Smooth muscle cell (in vitro differentiated cells): ENCODE results near the gene DCTN2. TPM values are rescaled to one million over a fixed set of nuclear protein-coding genes. Genes with fewer than 3 reads are reported as not detected.

Source experiments
- DNase-seq: peaks from one replicate; lab custom pipeline; 2025; ENCODE audit not compliant: unreplicated experiment; lab: John Stamatoyannopoulos, UW
- H2AFZ ChIP-seq: fragments of 200-600 bp; sonication (generic); 2 replicates; pipeline ENCODE4 v1.6.0; 2016; ENCODE audit warnings: antibody characterized with exemption, low read depth, mild to moderate bottlenecking
- H3F3A ChIP-seq: fragments of 200-600 bp; sonication (generic); 2 replicates; pipeline ENCODE4 v1.6.0; 2017; ENCODE audit warnings: antibody characterized with exemption, low read depth
- H3K27ac ChIP-seq: fragments of 200-600 bp; sonication (generic); 2 replicates; pipeline ENCODE4 v1.5.1; 2016; ENCODE audit warnings: low read depth, mild to moderate bottlenecking
- H3K27me3 ChIP-seq: fragments of 200-600 bp; sonication (generic); 2 replicates; pipeline ENCODE4 v1.6.1; 2016; ENCODE audit warnings: low read depth, mild to moderate bottlenecking
- H3K36me3 ChIP-seq: fragments of 200-600 bp; sonication (generic); 2 replicates; pipeline ENCODE4 v1.5.1; 2016; ENCODE audit warnings: low read depth
- H3K4me1 ChIP-seq: fragments of 200-600 bp; sonication (generic); 2 replicates; pipeline ENCODE4 v1.5.1; 2016; ENCODE audit warnings: low read depth
- H3K4me2 ChIP-seq: fragments of 200-600 bp; sonication (generic); 2 replicates; pipeline ENCODE4 v1.6.0; 2016; ENCODE audit warnings: mild to moderate bottlenecking
- H3K4me3 ChIP-seq: fragments of 200-600 bp; sonication (generic); 2 replicates; pipeline ENCODE4 v1.5.1; 2016; ENCODE audit warnings: mild to moderate bottlenecking
- H3K79me2 ChIP-seq: fragments of 200-600 bp; sonication (generic); 2 replicates; pipeline ENCODE4 v1.6.0; 2016; ENCODE audit warnings: low read depth, mild to moderate bottlenecking
- H3K9ac ChIP-seq: fragments of 200-600 bp; sonication (generic); 2 replicates; pipeline ENCODE4 v1.6.0; 2016; ENCODE audit warnings: low read depth
- H3K9me3 ChIP-seq: fragments of 200-600 bp; sonication (generic); replicated peaks from 2 replicates; pipeline ENCODE4 v1.5.1; 2016; ENCODE audit warnings: low read depth
- H4K20me1 ChIP-seq: fragments of 200-600 bp; sonication (generic); 2 replicates; pipeline ENCODE4 v1.6.0; 2016; ENCODE audit warnings: low read depth
- WGBS: methylation state at CpG from one replicate; pipeline ENCODE4 v1.1.7; 2016; ENCODE audit warnings: low lambda C conversion rate; 5-methylcytosine and 5-hydroxymethylcytosine counted together
- polyA plus RNA-seq: library from polyadenylated mRNA; unstranded; fragments of >200 nt; fragmentation: Nextera tagmentation; extraction: Ambion mirVana; gene quantifications from 2 replicates; pipeline ENCODE4 v1.2.1, GENCODE V29; 2016
- total RNA-seq: library from RNA; depleted of rRNA; stranded (reverse); fragments of >200 nt; gene quantifications from 2 replicates; pipeline ENCODE4 v1.2.3, GENCODE V29; 2014
- TF ChIP-seq, protein P1 (sequence below): fragments of 200-600 bp; sonication (generic); IDR thresholded peaks from 2 replicates; pipeline ENCODE4 v1.5.1; 2017; ENCODE audit warnings: borderline replicate concordance, mild to moderate bottlenecking, antibody characterized with exemption; ENCODE audit not compliant: insufficient read depth, poor library complexity, severe bottlenecking

Gene DCTN2
- total and polyA plus RNA-seq, 2 experiments from 2014 or later: 107 to 119 TPM

DNA sequence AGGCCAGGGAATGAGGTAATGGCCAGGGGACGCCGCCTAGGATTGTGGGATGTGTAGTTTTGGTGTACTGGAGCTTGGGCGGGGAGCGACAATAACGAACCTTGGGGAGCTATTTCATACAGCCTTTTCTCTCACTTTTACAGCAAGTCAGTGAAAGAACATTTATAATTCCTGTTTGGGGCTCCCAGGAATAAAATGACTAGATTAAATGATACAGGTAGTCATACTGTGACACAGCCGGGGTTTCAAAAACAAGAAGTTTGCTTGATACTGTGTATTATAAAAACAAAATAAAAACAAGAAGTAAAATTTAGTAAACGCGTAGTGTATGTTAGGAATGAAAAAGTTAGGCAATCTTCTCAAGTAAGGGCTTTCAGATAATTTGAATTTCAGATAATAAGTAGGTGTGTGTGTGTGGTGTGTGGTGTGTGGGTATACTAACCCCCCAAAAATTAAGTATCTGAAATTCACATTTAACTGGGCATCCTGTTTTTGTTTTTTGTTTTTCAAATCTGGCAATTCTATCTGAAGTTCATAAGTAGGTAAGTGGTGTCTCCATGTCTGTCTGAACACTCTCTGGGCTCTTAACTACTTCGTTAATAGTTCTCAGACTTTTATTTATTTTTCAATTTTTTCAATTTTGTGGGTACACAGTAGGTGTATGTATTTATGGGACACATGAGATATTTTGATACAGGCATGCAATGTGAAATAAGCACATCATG is 458 bp upstream of the DCTN2 start:
- WGBS: 27% methylated on average over 9 of the region's 9 CpGs
- DNase-seq: no peak
- peaks cover 36% of the 10 kb centered on the region for H3K79me2 ChIP-seq
- TF ChIP-seq, protein P1, sequence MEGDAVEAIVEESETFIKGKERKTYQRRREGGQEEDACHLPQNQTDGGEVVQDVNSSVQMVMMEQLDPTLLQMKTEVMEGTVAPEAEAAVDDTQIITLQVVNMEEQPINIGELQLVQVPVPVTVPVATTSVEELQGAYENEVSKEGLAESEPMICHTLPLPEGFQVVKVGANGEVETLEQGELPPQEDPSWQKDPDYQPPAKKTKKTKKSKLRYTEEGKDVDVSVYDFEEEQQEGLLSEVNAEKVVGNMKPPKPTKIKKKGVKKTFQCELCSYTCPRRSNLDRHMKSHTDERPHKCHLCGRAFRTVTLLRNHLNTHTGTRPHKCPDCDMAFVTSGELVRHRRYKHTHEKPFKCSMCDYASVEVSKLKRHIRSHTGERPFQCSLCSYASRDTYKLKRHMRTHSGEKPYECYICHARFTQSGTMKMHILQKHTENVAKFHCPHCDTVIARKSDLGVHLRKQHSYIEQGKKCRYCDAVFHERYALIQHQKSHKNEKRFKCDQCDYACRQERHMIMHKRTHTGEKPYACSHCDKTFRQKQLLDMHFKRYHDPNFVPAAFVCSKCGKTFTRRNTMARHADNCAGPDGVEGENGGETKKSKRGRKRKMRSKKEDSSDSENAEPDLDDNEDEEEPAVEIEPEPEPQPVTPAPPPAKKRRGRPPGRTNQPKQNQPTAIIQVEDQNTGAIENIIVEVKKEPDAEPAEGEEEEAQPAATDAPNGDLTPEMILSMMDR: no peak
- no peak overlapping the region for H3K9ac ChIP-seq
- H3K36me3 ChIP-seq: no peaks in the 10 kb centered on the region
- peaks cover 12% of the 10 kb centered on the region for H3K27me3 ChIP-seq
- H3F3A ChIP-seq: peaks cover 12% of the 10 kb centered on the region
- peaks cover 31% of the 10 kb centered on the region for H3K4me1 ChIP-seq
- no peak overlapping the region for H3K27ac ChIP-seq
- H4K20me1 ChIP-seq: peaks cover 32% of the 10 kb centered on the region
- peak overlapping the region; percentile 86 for H3K4me3 ChIP-seq
- H3K9me3 ChIP-seq: no peaks in the 10 kb centered on the region
- peak overlapping the region; percentile 88 for H3K4me2 ChIP-seq
- H2AFZ ChIP-seq: peak overlapping the region; percentile 84

DNA sequence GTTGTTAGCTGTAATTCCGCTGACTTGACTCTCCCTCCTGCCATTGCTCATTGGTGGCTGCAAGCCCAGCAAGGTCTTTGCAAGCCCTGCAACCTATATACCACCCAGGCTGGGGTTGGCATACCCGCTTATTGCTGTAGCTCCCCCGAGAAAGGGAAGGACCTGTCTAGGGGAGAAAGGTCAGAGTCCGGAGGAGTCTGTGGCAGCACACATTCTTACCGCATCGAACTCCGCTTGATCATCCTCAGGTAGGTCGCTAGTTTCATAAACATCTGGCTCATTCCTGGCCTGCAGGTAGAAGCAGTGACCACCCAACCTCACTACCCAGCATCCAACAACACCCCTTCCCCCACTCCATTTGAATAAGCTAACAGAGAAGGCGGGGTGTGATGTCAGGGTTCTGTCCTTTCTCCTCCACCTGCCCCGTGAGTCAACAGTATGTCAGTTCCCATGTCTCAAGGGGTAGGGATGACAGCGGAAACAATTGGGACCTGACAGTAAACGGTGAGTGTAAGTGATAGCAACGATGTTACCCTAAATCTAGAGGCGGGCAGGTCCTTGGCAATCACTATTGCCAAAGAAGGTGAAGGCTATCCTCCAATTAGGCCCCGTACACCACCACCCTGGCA is 1.1 kb downstream of the DCTN2 start:
- Histone ChIP-seq H3K36me3 (no peaks in the 10 kb centered on the region), H4K20me1 (peaks cover 40% of the 10 kb centered on the region), H3K9me3 (no peaks in the 10 kb centered on the region), H2AFZ (no peak overlapping the region), H3K4me1 (peaks cover 21% of the 10 kb centered on the region), H3K27ac (peak overlapping the region; percentile 78), H3K9ac (peak overlapping the region; percentile 99), H3K4me3 (peak overlapping the region; percentile 86), H3K27me3 (peaks cover 12% of the 10 kb centered on the region), H3K4me2 (peak overlapping the region; percentile 88), H3K79me2 (peaks cover 46% of the 10 kb centered on the region), H3F3A (peaks cover 5% of the 10 kb centered on the region)
- WGBS: 67% methylated on average over 15 of the region's 15 CpGs
- TF ChIP-seq, protein P1: no peak
- DNase-seq: no peak

DNA sequence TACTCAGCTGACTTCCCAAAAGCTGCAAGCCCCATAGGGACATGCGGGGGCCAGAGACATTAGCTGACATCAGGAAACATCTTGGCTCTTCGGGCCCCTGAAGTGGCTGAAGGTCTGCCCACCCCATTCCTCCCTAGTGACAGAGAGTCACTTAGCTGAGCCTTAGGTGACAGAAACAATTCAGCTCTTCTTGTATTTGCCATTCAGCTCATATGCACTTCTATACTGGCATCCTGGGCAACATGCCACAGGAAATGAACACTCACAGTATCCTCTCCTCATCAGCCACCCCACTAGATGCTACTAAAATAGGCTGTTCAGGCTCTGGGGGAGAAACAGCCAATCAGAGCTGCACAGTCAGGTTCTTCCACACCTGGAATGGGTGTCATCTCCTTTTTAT is 3.4 kb downstream of the DCTN2 start:
- no peak overlapping the region for H3K27ac ChIP-seq
- no peaks in the 10 kb centered on the region for H3K36me3 ChIP-seq
- no peaks in the 10 kb centered on the region for H3K9me3 ChIP-seq
- peaks cover 49% of the 10 kb centered on the region for H3K79me2 ChIP-seq
- H3K9ac ChIP-seq: no peak overlapping the region
- peaks cover 5% of the 10 kb centered on the region for H3F3A ChIP-seq
- no peak overlapping the region for H3K4me2 ChIP-seq
- H2AFZ ChIP-seq: no peak overlapping the region
- peaks cover 64% of the 10 kb centered on the region for H4K20me1 ChIP-seq
- TF ChIP-seq, protein P1: no peak
- WGBS: 100% methylated on average over 2 of the region's 2 CpGs
- no peak for DNase-seq
- H3K4me1 ChIP-seq: peaks cover 12% of the 10 kb centered on the region
- peaks cover 4% of the 10 kb centered on the region for H3K27me3 ChIP-seq
- H3K4me3 ChIP-seq: no peak overlapping the region
